Endodermal cell (in vitro differentiated cells): ENCODE measurements around the gene CLIC4. TPM values are rescaled to one million over a fixed set of nuclear protein-coding genes. Genes with fewer than 3 reads are reported as not detected.

Source experiments
- DNase-seq: peaks from one replicate; pipeline ENCODE4 v3.0.0-alpha.2; 2017
- H3K27ac ChIP-seq: 2 replicates; pipeline ENCODE4 v1.5.1; 2013; ENCODE audit warnings: mild to moderate bottlenecking, low read depth, low read length, moderate library complexity
- H3K27me3 ChIP-seq: 2 replicates; pipeline ENCODE4 v1.6.1; 2013; ENCODE audit warnings: mild to moderate bottlenecking, low read length, moderate library complexity; ENCODE audit not compliant: insufficient read depth, control insufficient read depth, poor library complexity, severe bottlenecking
- H3K36me3 ChIP-seq: 2 replicates; pipeline ENCODE4 v1.7.0; 2013; ENCODE audit warnings: mild to moderate bottlenecking, low read length, moderate library complexity; ENCODE audit not compliant: control insufficient read depth, insufficient read depth
- H3K4me1 ChIP-seq: one replicate; pipeline ENCODE4 v1.7.0; 2013; ENCODE audit warnings: low read length; ENCODE audit not compliant: control insufficient read depth, insufficient read depth
- H3K4me3 ChIP-seq: 2 replicates; pipeline ENCODE4 v1.5.1; 2013; ENCODE audit warnings: mild to moderate bottlenecking, low read length, moderate library complexity
- H3K9ac ChIP-seq: 2 replicates; pipeline ENCODE4 v1.6.1; 2013; ENCODE audit warnings: mild to moderate bottlenecking, low read length, moderate library complexity; ENCODE audit not compliant: poor library complexity, severe bottlenecking; ENCODE audit errors: extremely low read depth
- H3K9me3 ChIP-seq: 2 replicates; pipeline ENCODE4 v1.6.1; 2013; ENCODE audit warnings: mild to moderate bottlenecking, low read length, moderate library complexity; ENCODE audit not compliant: control insufficient read depth
- H3K27ac Mint-ChIP-seq: 2 replicates; pipeline ENCODE4 v1.8.0; 2020; ENCODE audit warnings: mixed read lengths
- H3K27me3 Mint-ChIP-seq: 2 replicates; pipeline ENCODE4 v1.8.0; 2021; ENCODE audit warnings: mild to moderate bottlenecking, mixed read lengths; ENCODE audit not compliant: insufficient read depth
- H3K36me3 Mint-ChIP-seq: 2 replicates; pipeline ENCODE4 v1.8.0; 2020; ENCODE audit warnings: low read depth, mixed read lengths
- H3K4me1 Mint-ChIP-seq: 2 replicates; pipeline ENCODE4 v1.8.0; 2020; ENCODE audit warnings: mixed read lengths
- H3K4me3 Mint-ChIP-seq: 2 replicates; pipeline ENCODE4 v1.8.0; 2020; ENCODE audit warnings: mild to moderate bottlenecking, moderate library complexity, mixed read lengths
- H3K9me3 Mint-ChIP-seq: 2 replicates; pipeline ENCODE4 v1.8.0; 2020; ENCODE audit warnings: mild to moderate bottlenecking, mixed read lengths
- WGBS, 2 experiments: methylation state at CpG; one replicate each; pipeline versions ENCODE4 v1.1.5 to v1.1.7; 2013; ENCODE audit warnings: missing lambda C conversion rate in 2 of 2, mixed read lengths in 1 of 2; ENCODE audit not compliant: insufficient coverage in 1 of 2, insufficient read length in 1 of 2; 5-methylcytosine and 5-hydroxymethylcytosine counted together
- total RNA-seq, 2 donors: library from RNA; stranded (reverse); fragmentation: NEBNext Ultra II Directional in 1 of 2; extraction: Animal tissue kit (Norgen Biotek cat#: 25700) in 1 of 2; gene quantifications; 2 replicates in 1 of 2; 3 replicates in 1 of 2; pipeline ENCODE4 v1.2.1, GENCODE V29; 2021
- TF ChIP-seq, protein P1 (sequence below): fragments of 200-600 bp; sonication (generic); conservative IDR thresholded peaks from 2 replicates; pipeline ENCODE4 v1.5.0; 2021; ENCODE audit warnings: antibody characterized with exemption, mild to moderate bottlenecking

CLIC4 gene
- total RNA-seq, 2 donors from 2014 or later, result 119 to 146 TPM

DNA sequence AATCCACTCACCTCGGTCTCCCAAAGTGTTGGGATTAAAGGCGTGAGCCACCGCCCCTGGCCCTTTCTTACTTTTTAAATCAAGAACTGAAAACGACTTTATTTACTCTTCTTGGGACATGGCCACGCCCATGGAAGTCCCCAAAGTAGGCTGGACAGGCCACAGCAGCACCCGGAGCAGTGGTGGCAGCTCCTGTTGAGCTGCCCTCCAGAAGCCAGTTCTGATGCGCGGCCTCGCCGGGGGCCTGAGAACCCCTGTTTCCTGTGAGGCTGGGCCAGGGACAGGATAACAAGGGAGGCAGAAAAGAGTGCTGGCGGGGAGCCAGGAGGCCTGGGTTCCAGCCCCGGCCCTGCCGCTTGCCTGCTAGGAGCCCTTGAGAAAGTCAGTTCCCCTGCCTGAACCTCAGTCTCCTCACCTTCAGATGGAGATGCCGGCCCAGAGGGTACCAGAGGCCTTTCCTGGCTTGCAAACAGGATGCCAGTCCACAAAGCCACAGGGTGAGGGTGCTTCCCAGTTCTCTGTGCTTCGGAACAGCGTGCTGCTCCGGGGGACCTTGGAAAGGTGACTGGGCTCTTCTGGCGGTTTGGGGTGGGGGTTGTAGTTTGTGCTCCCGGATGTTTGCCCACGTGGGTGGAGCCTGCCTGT, 125.4 kb downstream of the CLIC4 start:
- Mint-ChIP-seq H3K9me3 (no peaks in the 10 kb centered on the region), H3K36me3 (no peaks in the 10 kb centered on the region), H3K27ac (no peak overlapping the region), H3K27me3 (no peaks in the 10 kb centered on the region), H3K4me3 (no peak overlapping the region), H3K4me1 (no peaks in the 10 kb centered on the region)
- Histone ChIP-seq H3K27me3 (no peaks in the 10 kb centered on the region), H3K4me1 (no peaks in the 10 kb centered on the region), H3K9ac (no peak overlapping the region), H3K4me3 (no peak overlapping the region), H3K36me3 (no peaks in the 10 kb centered on the region), H3K9me3 (no peaks in the 10 kb centered on the region), H3K27ac (no peak overlapping the region)
- 84 to 95% methylated on average over 8 to 20 of the region's 20 CpGs for WGBS, 2 experiments
- TF ChIP-seq, protein P1, sequence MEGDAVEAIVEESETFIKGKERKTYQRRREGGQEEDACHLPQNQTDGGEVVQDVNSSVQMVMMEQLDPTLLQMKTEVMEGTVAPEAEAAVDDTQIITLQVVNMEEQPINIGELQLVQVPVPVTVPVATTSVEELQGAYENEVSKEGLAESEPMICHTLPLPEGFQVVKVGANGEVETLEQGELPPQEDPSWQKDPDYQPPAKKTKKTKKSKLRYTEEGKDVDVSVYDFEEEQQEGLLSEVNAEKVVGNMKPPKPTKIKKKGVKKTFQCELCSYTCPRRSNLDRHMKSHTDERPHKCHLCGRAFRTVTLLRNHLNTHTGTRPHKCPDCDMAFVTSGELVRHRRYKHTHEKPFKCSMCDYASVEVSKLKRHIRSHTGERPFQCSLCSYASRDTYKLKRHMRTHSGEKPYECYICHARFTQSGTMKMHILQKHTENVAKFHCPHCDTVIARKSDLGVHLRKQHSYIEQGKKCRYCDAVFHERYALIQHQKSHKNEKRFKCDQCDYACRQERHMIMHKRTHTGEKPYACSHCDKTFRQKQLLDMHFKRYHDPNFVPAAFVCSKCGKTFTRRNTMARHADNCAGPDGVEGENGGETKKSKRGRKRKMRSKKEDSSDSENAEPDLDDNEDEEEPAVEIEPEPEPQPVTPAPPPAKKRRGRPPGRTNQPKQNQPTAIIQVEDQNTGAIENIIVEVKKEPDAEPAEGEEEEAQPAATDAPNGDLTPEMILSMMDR, result no peak
- no peak for DNase-seq

DNA sequence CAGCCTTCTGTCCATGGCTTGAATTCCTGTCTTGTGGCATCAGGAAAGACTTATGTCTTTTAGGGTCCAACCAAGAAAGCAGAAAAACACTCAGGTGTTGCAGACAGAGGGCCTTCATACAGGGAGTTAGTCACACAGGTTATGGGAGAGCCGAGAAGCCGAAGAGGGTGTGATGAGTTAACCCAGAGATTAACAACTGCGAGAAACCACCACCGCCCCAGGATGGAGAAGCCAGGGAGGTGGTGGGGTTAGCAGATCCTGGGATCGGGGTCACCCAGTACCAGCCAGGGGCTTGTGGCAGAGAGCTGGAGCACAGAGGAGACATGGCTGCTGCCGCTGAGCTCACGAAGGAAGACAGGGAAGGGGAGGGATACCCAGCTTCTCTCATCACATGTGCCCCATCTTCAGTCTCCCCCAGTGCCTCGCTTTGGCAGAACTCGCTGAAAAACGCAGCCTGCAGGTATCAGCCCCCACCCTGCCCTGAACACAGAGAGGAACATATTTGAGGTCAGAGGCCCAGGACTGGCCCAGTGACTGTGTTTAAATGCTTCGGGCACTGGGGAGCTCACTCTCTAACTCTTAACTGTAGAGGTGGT, 126.2 kb downstream of the CLIC4 start:
- H3K36me3 Mint-ChIP-seq, result no peaks in the 10 kb centered on the region
- H3K36me3 ChIP-seq, result no peaks in the 10 kb centered on the region
- H3K27me3 ChIP-seq, result no peaks in the 10 kb centered on the region
- 93 to 96% methylated on average over 7 to 11 of the region's 11 CpGs for WGBS, 2 experiments
- H3K27me3 Mint-ChIP-seq, result no peaks in the 10 kb centered on the region
- TF ChIP-seq, protein P1, result no peak
- no peak overlapping the region for H3K9ac ChIP-seq
- H3K9me3 ChIP-seq, result no peaks in the 10 kb centered on the region
- DNase-seq, result no peak
- no peak overlapping the region for H3K4me3 ChIP-seq
- no peak overlapping the region for H3K27ac ChIP-seq
- H3K4me3 Mint-ChIP-seq, result no peak overlapping the region
- H3K9me3 Mint-ChIP-seq, result no peaks in the 10 kb centered on the region
- no peak overlapping the region for H3K27ac Mint-ChIP-seq
- H3K4me1 ChIP-seq, result no peaks in the 10 kb centered on the region
- H3K4me1 Mint-ChIP-seq, result no peaks in the 10 kb centered on the region

DNA sequence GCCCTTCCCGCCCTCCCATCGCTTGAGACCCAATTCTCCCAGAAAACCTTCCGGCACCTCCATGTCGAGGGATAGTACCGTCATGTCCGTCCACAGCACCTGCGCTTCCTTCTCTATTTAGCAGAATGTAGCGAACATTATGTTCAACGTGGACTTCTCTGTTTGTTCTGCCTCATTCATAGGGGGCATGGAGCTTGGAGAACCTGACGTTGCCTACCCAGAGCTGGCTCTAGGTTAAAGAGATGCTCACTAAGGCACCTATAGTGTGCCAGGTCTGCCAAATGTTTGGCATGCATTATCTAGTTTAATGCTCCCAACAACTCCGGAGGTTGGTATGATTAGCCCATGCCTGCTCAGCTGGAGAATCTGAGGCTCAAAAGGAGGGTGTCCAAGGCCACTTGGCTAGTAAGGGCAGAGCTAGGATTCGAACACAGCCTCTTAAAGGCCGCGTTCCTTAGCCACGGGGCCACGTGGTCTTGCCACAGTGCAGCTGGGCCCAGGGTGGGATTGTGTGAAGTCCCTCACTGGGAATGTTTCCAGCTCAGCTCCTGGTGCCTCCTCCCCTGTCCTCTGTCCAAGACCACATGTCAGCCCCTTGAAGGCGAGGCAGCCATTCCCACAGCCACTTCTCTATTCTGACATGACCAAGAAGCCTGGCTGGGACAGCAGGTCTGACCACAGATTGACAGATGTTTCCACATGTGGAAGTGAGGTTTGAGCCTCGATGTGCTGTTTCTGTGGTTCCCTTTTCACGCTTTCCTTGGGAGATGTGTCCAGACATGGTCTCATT, 127.0 kb downstream of the CLIC4 start:
- Mint-ChIP-seq H3K36me3 (no peaks in the 10 kb centered on the region), H3K4me1 (no peaks in the 10 kb centered on the region), H3K4me3 (no peak overlapping the region), H3K27me3 (no peaks in the 10 kb centered on the region), H3K27ac (no peak overlapping the region), H3K9me3 (no peaks in the 10 kb centered on the region)
- 93 to 94% methylated on average over 14 to 19 of the region's 19 CpGs for WGBS, 2 experiments
- TF ChIP-seq, protein P1, result no peak
- Histone ChIP-seq H3K27me3 (no peaks in the 10 kb centered on the region), H3K36me3 (no peaks in the 10 kb centered on the region), H3K27ac (no peak overlapping the region), H3K4me1 (no peaks in the 10 kb centered on the region), H3K9ac (no peak overlapping the region), H3K4me3 (no peak overlapping the region), H3K9me3 (no peaks in the 10 kb centered on the region)
- no peak for DNase-seq
